Trophoblast cell (in vitro differentiated cells and primary cell): ENCODE results near the gene TET1.

Source experiments
- DNase-seq, 2 donors: peaks; one replicate each; pipeline ENCODE4 v3.0.0-alpha.2; 2016
- H2AFZ ChIP-seq: 2 replicates; pipeline ENCODE4 v1.6.1; 2013; ENCODE audit warnings: low read length, moderate library complexity, mild to moderate bottlenecking; ENCODE audit not compliant: insufficient read depth, poor library complexity
- H2AK5ac ChIP-seq: 2 replicates; pipeline ENCODE4 v1.6.1; 2013; ENCODE audit warnings: mild to moderate bottlenecking, low read length
- H2BK120ac ChIP-seq: 2 replicates; pipeline ENCODE4 v1.6.1; 2013; ENCODE audit warnings: low read length, mild to moderate bottlenecking, moderate library complexity; ENCODE audit not compliant: insufficient read depth, poor library complexity
- H2BK12ac ChIP-seq: 2 replicates; pipeline ENCODE4 v1.6.1; 2013; ENCODE audit warnings: mild to moderate bottlenecking, low read length, moderate library complexity
- H2BK5ac ChIP-seq: 2 replicates; pipeline ENCODE4 v1.6.1; 2013; ENCODE audit warnings: low read length, low read depth, moderate library complexity, mild to moderate bottlenecking; ENCODE audit not compliant: poor library complexity
- H3K14ac ChIP-seq: 2 replicates; pipeline ENCODE4 v1.6.1; 2013; ENCODE audit warnings: mild to moderate bottlenecking, low read length
- H3K18ac ChIP-seq: 2 replicates; pipeline ENCODE4 v1.6.1; 2013; ENCODE audit warnings: mild to moderate bottlenecking, low read length
- H3K23ac ChIP-seq: 2 replicates; pipeline ENCODE4 v1.6.1; 2013; ENCODE audit warnings: low read length
- H3K27ac ChIP-seq: 2 replicates; pipeline ENCODE4 v1.5.1; 2013; ENCODE audit warnings: low read depth, mild to moderate bottlenecking, inconsistent platforms, low read length, moderate library complexity
- H3K27me3 ChIP-seq: 2 replicates; pipeline ENCODE4 v1.6.1; 2013; ENCODE audit warnings: inconsistent platforms, mild to moderate bottlenecking, low read length, moderate library complexity; ENCODE audit not compliant: insufficient read depth
- H3K36me3 ChIP-seq, 2 experiments: 1 replicate in 1 of 2; 2 replicates in 1 of 2; pipeline ENCODE4 v1.6.1; 2013; ENCODE audit warnings: low read length in 2 of 2, mild to moderate bottlenecking in 2 of 2, moderate library complexity in 1 of 2; ENCODE audit not compliant: insufficient read depth in 2 of 2, control insufficient read depth in 1 of 2
- H3K4ac ChIP-seq: 2 replicates; pipeline ENCODE4 v1.6.1; 2013; ENCODE audit warnings: low read depth, mild to moderate bottlenecking, low read length, moderate library complexity
- H3K4me1 ChIP-seq, 2 experiments: 1 replicate in 1 of 2; 2 replicates in 1 of 2; pipeline ENCODE4 v1.6.1; 2013; ENCODE audit warnings: low read length in 2 of 2, mild to moderate bottlenecking in 2 of 2, moderate library complexity in 1 of 2; ENCODE audit not compliant: insufficient read depth in 2 of 2, control insufficient read depth in 1 of 2
- H3K4me2 ChIP-seq: 2 replicates; pipeline ENCODE4 v1.6.1; 2013; ENCODE audit warnings: inconsistent platforms, mild to moderate bottlenecking, low read length, moderate library complexity
- H3K4me3 ChIP-seq: 2 replicates; pipeline ENCODE4 v1.5.1; 2013; ENCODE audit warnings: mild to moderate bottlenecking, low read depth, low read length, inconsistent platforms
- H3K79me1 ChIP-seq: one replicate; pipeline ENCODE4 v1.6.1; 2013; ENCODE audit warnings: low read length
- H3K79me2 ChIP-seq: 2 replicates; pipeline ENCODE4 v1.6.1; 2013; ENCODE audit warnings: low read length, mild to moderate bottlenecking; ENCODE audit not compliant: control insufficient read depth, insufficient read depth, poor library complexity
- H3K9ac ChIP-seq: 2 replicates; pipeline ENCODE4 v1.6.1; 2013; ENCODE audit warnings: mild to moderate bottlenecking, low read length
- H3K9me3 ChIP-seq: 2 replicates; pipeline ENCODE4 v1.6.1; 2013; ENCODE audit warnings: low read depth, mild to moderate bottlenecking, control low read depth, inconsistent platforms, low read length; ENCODE audit not compliant: insufficient read depth
- H4K12ac ChIP-seq: 2 replicates; pipeline ENCODE4 v1.6.1; 2013; ENCODE audit warnings: low read depth, mild to moderate bottlenecking, low read length, moderate library complexity
- H4K8ac ChIP-seq: 2 replicates; pipeline ENCODE4 v1.6.1; 2013; ENCODE audit warnings: low read depth, mild to moderate bottlenecking, low read length, moderate library complexity
- H4K91ac ChIP-seq: one replicate; pipeline ENCODE4 v1.6.1; 2013; ENCODE audit warnings: low read depth, mild to moderate bottlenecking, low read length, moderate library complexity
- WGBS: extraction: QIAGEN DNeasy Blood & Tissue Kit; methylation state at CpG from one replicate; pipeline ENCODE4 v1.1.7; 2013; ENCODE audit warnings: missing lambda C conversion rate; ENCODE audit not compliant: insufficient read length, insufficient coverage; ENCODE audit errors: extremely low coverage; 5-methylcytosine and 5-hydroxymethylcytosine counted together

The TET1 gene

GRCh38 chr10:68560943-68561864 is 1.1 kb downstream of the TET1 start:
- Histone ChIP-seq H3K23ac (no peak overlapping the region), H2BK5ac (peak overlapping the region; percentile 85), H4K12ac (peak overlapping the region; percentile 83), H3K14ac (peak overlapping the region; percentile 94), H2AFZ (peak overlapping the region; percentile 87), H3K27me3 (no peaks in the 10 kb centered on the region), H3K27ac (no peak overlapping the region), H3K18ac (peak overlapping the region; percentile 94), H3K79me1 (peaks cover 9% of the 10 kb centered on the region), H4K8ac (peak overlapping the region; percentile 82), H3K4me2 (peak overlapping the region; percentile 81), H4K91ac (peak overlapping the region; percentile 89), H2BK12ac (no peak overlapping the region), H2BK120ac (no peak overlapping the region), H3K36me3 (no peaks in the 10 kb centered on the region), H3K4me3 (peak overlapping the region; percentile 88), H3K4ac (peak overlapping the region; percentile 67), H3K9ac (peak overlapping the region; percentile 79), H2AK5ac (no peak overlapping the region), H3K79me2 (peaks cover 15% of the 10 kb centered on the region), H3K9me3 (peaks cover 5% of the 10 kb centered on the region), H3K4me1 (no peaks in the 10 kb centered on the region)
- DNase-seq: peak in 1 of 2 donors; percentile 46
- WGBS: no CpG with 5 or more reads among the region's 55 CpGs

GRCh38 chr10:68561865-68562649 is 1.9 kb downstream of the TET1 start:
- Histone ChIP-seq H2BK5ac (no peak overlapping the region), H3K4ac (peak overlapping the region; percentile 67)

GRCh38 chr10:68562661-68563570 is 2.8 kb downstream of the TET1 start:
- peak in 1 of 2 donors; percentile 19 for DNase-seq
- Histone ChIP-seq H4K8ac (no peak overlapping the region), H3K4ac (peak overlapping the region; percentile 9), H2BK120ac (no peak overlapping the region), H3K14ac (no peak overlapping the region), H3K36me3 (no peaks in the 10 kb centered on the region), H3K18ac (no peak overlapping the region), H3K27ac (peak overlapping the region; percentile 16), H3K9me3 (peaks cover 5% of the 10 kb centered on the region), H4K91ac (no peak overlapping the region), H2BK12ac (no peak overlapping the region), H3K4me3 (no peak overlapping the region), H3K9ac (no peak overlapping the region), H2AFZ (no peak overlapping the region), H3K79me1 (peaks cover 9% of the 10 kb centered on the region), H3K4me2 (peak overlapping the region; percentile 81), H4K12ac (no peak overlapping the region), H3K4me1 (no peaks in the 10 kb centered on the region), H3K27me3 (no peaks in the 10 kb centered on the region), H2AK5ac (no peak overlapping the region), H2BK5ac (no peak overlapping the region), H3K79me2 (peaks cover 17% of the 10 kb centered on the region), H3K23ac (no peak overlapping the region)
- WGBS: no CpG with 5 or more reads among the region's 12 CpGs

More at GRCh38 chr10:68561865-68562649, 1.9 kb downstream of the TET1 start:
- no peaks in the 10 kb centered on the region for H3K36me3 ChIP-seq
- H3K18ac ChIP-seq: peak overlapping the region; percentile 64
- H2AFZ ChIP-seq: peak overlapping the region; percentile 52
- H3K9ac ChIP-seq: peak overlapping the region; percentile 24
- peak overlapping the region; percentile 55 for H3K4me3 ChIP-seq
- no peak overlapping the region for H4K12ac ChIP-seq
- H3K14ac ChIP-seq: peak overlapping the region; percentile 57
- peak overlapping the region; percentile 81 for H3K4me2 ChIP-seq
- peak overlapping the region; percentile 26 for H4K91ac ChIP-seq
- peak in 1 of 2 donors; percentile 29 for DNase-seq
- H3K23ac ChIP-seq: no peak overlapping the region
- no peak overlapping the region for H4K8ac ChIP-seq
- peaks cover 5% of the 10 kb centered on the region for H3K9me3 ChIP-seq
- H3K27me3 ChIP-seq: no peaks in the 10 kb centered on the region
- peak overlapping the region; percentile 5 for H2BK120ac ChIP-seq
- WGBS: no CpG with 5 or more reads among the region's 28 CpGs
- no peak overlapping the region for H2BK12ac ChIP-seq
- H2AK5ac ChIP-seq: no peak overlapping the region
- no peaks in the 10 kb centered on the region for H3K4me1 ChIP-seq
- peaks cover 17% of the 10 kb centered on the region for H3K79me2 ChIP-seq
- peaks cover 9% of the 10 kb centered on the region for H3K79me1 ChIP-seq
- peak overlapping the region; percentile 23 for H3K27ac ChIP-seq

GRCh38 chr10:68564712-68565111 is 4.6 kb downstream of the TET1 start:
- Histone ChIP-seq H3K27me3 (no peaks in the 10 kb centered on the region), H4K8ac (no peak overlapping the region), H3K79me1 (peaks cover 9% of the 10 kb centered on the region), H2AK5ac (no peak overlapping the region), H2BK120ac (no peak overlapping the region), H3K14ac (no peak overlapping the region), H2BK5ac (no peak overlapping the region), H3K18ac (no peak overlapping the region), H4K12ac (no peak overlapping the region), H2BK12ac (no peak overlapping the region), H3K4ac (peak overlapping the region; percentile 14), H3K27ac (no peak overlapping the region), H3K9me3 (peaks cover 5% of the 10 kb centered on the region), H3K4me1 (no peaks in the 10 kb centered on the region), H3K23ac (no peak overlapping the region), H3K79me2 (peaks cover 19% of the 10 kb centered on the region), H3K4me2 (no peak overlapping the region), H2AFZ (no peak overlapping the region), H3K9ac (no peak overlapping the region), H3K4me3 (no peak overlapping the region), H3K36me3 (no peaks in the 10 kb centered on the region), H4K91ac (no peak overlapping the region)
- no CpG with 5 or more reads among the region's 4 CpGs for WGBS
- DNase-seq: no peak
